Medulla oblongata (tissue), 1 donor: ENCODE data around the gene CCDC184.
"Not testable (repeated sequence)": the region's sequence is repeated elsewhere in the genome, so short reads cannot be mapped to it uniquely, and the experiment has no call there.

Experiments
- DNase-seq: peaks from one replicate; pipeline ENCODE4 v3.0.0-alpha.2; 2015; ENCODE audit errors: extremely low spot score

The CCDC184 gene

DNA sequence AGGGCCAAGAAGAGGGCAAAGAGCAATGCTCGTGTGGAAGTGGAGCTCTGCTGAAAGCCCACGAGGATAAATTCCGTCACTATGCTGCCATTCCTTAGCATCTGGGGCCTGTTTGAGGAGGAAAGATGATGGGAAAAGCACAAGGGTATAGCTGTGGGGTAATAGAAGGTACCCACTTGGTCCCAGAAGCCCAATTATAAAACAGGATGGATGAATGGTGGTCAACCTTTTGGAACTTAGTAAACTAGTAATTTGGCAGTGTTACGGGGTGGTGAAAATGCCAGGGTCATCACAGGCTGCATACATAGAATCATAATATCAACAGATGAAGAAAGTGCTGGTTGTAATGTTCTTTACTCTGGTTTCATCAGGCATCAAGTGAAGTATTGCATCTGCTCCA is 19.7 kb downstream of the CCDC184 start, which contains the start of gene OR10AD1:
Gene OR10AD1 (minus strand): TSS at position 101 of the 400 bp plus-strand sequence. CDS start 0 bp downstream, at position 101.
- DNase-seq, result no peak

GRCh38 chr12:48209495-48209894 is 26.1 kb downstream of the CCDC184 start:
- not testable (repeated sequence) for DNase-seq

DNA sequence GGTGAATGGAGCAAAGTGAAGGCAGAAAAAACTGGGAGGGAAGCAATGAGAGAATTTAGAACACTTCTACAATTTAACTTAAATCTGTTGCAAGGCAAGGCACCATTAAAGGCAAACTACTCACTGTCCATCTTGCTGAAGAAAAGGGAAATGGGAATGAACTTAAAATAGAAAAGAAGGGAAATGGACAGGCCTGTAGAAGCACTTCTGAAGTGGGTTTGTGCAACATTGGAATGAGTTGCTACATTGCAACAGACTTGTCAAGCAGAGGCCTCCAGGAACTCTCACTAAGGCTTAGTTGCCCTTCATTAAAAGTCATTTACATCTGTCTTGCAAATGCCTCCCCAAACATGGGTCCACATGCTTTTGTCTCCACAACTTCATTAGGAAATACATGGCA is 33.3 kb downstream of the CCDC184 start:
- peak; percentile 15 for DNase-seq

DNA sequence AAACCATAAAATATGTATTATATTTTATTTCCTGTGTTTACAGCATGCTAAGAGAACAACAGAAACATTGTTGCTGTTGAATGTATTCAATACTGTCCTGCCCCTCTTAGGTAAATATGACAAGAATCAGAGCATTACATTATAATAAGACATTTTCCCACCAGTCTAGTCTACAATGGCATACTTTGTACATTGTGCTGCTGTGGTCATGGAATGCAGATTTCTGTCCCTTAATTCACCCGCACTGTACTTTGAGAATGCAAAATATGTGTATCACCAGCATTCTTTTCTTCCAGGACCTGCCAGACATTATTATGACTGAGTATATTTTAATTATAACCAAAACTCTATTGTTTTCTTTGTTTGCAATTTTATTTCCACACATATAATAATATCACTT is 36.2 kb downstream of the CCDC184 start:
- no peak for DNase-seq

GRCh38 chr12:48220701-48221100 is 37.3 kb downstream of the CCDC184 start:
- no peak for DNase-seq

DNA sequence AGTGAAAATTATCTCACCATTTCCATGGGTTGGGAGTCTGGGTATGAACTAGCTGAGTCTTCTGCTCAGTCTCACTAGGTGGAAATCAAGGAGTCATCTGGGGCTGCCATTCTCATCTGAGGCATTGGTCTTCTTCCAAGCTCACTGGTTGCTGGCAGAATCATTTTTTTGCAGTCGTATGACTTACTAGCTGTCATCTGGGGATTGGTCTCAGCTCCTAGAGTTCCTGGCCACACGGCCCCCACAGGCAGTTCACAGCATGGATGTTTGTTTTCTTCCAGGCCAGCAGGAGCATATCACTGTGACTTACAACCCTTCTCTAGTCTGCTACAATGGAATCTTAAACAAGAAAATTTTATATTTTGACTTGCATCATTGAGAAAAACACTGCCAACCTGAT is 38.2 kb downstream of the CCDC184 start:
- no peak for DNase-seq

DNA sequence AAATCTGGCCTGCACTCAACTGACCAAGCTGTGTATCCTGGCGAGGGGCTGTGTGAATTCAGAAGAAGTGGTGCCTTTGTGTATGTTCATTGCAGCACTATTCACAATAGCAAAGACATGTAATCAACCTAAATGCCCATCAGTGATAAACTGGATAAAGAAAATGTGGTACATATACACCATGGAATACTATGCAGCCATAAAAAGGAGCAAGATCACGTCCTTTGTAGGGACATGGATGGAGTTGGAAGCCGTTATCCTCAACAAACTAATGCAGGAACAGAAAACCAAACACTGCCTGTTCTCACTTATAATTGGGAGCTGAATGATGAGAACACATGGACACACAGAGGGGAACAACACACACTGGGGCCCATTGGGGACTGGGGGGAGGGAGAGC is 41.1 kb downstream of the CCDC184 start:
- DNase-seq, result not testable (repeated sequence)

GRCh38 chr12:48231169-48231958 is 47.9 kb downstream of the CCDC184 start:
- not testable (repeated sequence) for DNase-seq
